MM.1S (cell line): ENCODE measurements around the gene CCT5.

Experiments
- EZH2 ChIP-seq: fragments of 300-600 bp; sonication (generic); optimal IDR thresholded peaks from 2 replicates; pipeline ENCODE3; 2017; ENCODE audit warnings: low read depth, mild to moderate bottlenecking, antibody characterized with exemption, low read length, mixed read lengths
- EZH2phosphoT487 ChIP-seq: fragments of 300-600 bp; sonication (generic); IDR thresholded peaks from 2 replicates; pipeline ENCODE4 v1.6.1; 2018; ENCODE audit warnings: antibody characterized with exemption, low read length
- TF ChIP-seq, protein P1 (sequence below): fragments of 300-600 bp; sonication (generic); IDR thresholded peaks from 2 replicates; pipeline ENCODE4 v1.5.1; 2016; ENCODE audit warnings: antibody characterized with exemption, low read length, mixed read lengths

- TF ChIP-seq, protein P1, sequence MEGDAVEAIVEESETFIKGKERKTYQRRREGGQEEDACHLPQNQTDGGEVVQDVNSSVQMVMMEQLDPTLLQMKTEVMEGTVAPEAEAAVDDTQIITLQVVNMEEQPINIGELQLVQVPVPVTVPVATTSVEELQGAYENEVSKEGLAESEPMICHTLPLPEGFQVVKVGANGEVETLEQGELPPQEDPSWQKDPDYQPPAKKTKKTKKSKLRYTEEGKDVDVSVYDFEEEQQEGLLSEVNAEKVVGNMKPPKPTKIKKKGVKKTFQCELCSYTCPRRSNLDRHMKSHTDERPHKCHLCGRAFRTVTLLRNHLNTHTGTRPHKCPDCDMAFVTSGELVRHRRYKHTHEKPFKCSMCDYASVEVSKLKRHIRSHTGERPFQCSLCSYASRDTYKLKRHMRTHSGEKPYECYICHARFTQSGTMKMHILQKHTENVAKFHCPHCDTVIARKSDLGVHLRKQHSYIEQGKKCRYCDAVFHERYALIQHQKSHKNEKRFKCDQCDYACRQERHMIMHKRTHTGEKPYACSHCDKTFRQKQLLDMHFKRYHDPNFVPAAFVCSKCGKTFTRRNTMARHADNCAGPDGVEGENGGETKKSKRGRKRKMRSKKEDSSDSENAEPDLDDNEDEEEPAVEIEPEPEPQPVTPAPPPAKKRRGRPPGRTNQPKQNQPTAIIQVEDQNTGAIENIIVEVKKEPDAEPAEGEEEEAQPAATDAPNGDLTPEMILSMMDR: no peak
- TF ChIP-seq EZH2: no peak
- no peak for TF ChIP-seq EZH2phosphoT487
Observed at GRCh38 chr5:10249948-10250805, at the start of gene CCT5.
